ENCODE data around the gene FKBP2. TPM values are rescaled to one million over a fixed set of nuclear protein-coding genes. Genes with fewer than 3 reads are reported as not detected.
A peak's percentile ranks its signal among the peaks of the same experiment; 100 is the strongest.

The FKBP2 gene
- total RNA-seq, 1 donor from 2014 or later: 41.5 TPM

- Histone ChIP-seq H3K9me3 (ENCODE audit: insufficient read depth, low read depth, low read length) (no peaks in the 10 kb centered on the region), H3K4me3 (ENCODE audit: insufficient read depth, low read depth, low read length) (peak overlapping the region; percentile 73), H4K20me1 (ENCODE audit: insufficient read depth, low read length) (peaks cover 32% of the 10 kb centered on the region), H3K9ac (ENCODE audit: low read length) (peak overlapping the region; percentile 81), H3K27ac (ENCODE audit: low read depth, low read length) (no peak overlapping the region), H3K36me3 (ENCODE audit: insufficient read depth, low read length) (peaks cover 3% of the 10 kb centered on the region), H3K4me1 (ENCODE audit: insufficient read depth, low read length) (peaks cover 33% of the 10 kb centered on the region), H3K27me3 (ENCODE audit: insufficient read depth, low read length) (no peaks in the 10 kb centered on the region), H2AFZ (ENCODE audit: low read depth, low read length) (peak overlapping the region; percentile 61), H3K4me2 (ENCODE audit: low read length) (peak overlapping the region; percentile 98), H3K79me2 (ENCODE audit: insufficient read depth, low read length) (peaks cover 49% of the 10 kb centered on the region)
- FAIRE-seq (no peak), DNase-seq (ENCODE audit: low read depth) (no peak)
- no peak for TF ChIP-seq CTCF (IDR thresholded peaks at IDR 0.05; ENCODE audit: insufficient read depth, low read depth, low read length)
- TF ChIP-seq EZH2 (IDR thresholded peaks at IDR 0.05; ENCODE audit: insufficient read depth, low read length): no peak
- H3K4me1 Mint-ChIP-seq (ENCODE audit: low read depth, unreplicated experiment): peaks cover 20% of the 10 kb centered on the region
- H3K4me3 Mint-ChIP-seq (ENCODE audit: unreplicated experiment): peak overlapping the region; percentile 85
- no peaks in the 10 kb centered on the region for H3K9me3 Mint-ChIP-seq (ENCODE audit: unreplicated experiment)
- H3K27me3 Mint-ChIP-seq (ENCODE audit: low read depth, unreplicated experiment): no peaks in the 10 kb centered on the region
- peak overlapping the region; percentile 83 for H3K27ac Mint-ChIP-seq (ENCODE audit: unreplicated experiment)
- peaks cover 9% of the 10 kb centered on the region for H3K36me3 Mint-ChIP-seq (ENCODE audit: low read depth, unreplicated experiment)
Measured at GRCh38 chr11:64247729-64248531, 7.0 kb downstream of the FKBP2 start.

GRCh38 chr11:64248578-64248977, 7.7 kb downstream of the FKBP2 start:
- Mint-ChIP-seq H3K36me3 (ENCODE audit: low read depth, unreplicated experiment) (peaks cover 5% of the 10 kb centered on the region), H3K4me1 (ENCODE audit: low read depth, unreplicated experiment) (peaks cover 13% of the 10 kb centered on the region), H3K4me3 (ENCODE audit: unreplicated experiment) (peak overlapping the region; percentile 85), H3K27ac (ENCODE audit: unreplicated experiment) (no peak overlapping the region), H3K27me3 (ENCODE audit: low read depth, unreplicated experiment) (no peaks in the 10 kb centered on the region), H3K9me3 (ENCODE audit: unreplicated experiment) (no peaks in the 10 kb centered on the region)
- TF ChIP-seq CTCF (IDR thresholded peaks at IDR 0.05; ENCODE audit: insufficient read depth, low read depth, low read length): no peak
- TF ChIP-seq EZH2 (IDR thresholded peaks at IDR 0.05; ENCODE audit: insufficient read depth, low read length): no peak
- H3K27me3 ChIP-seq (ENCODE audit: insufficient read depth, low read length): no peaks in the 10 kb centered on the region
- H3K9me3 ChIP-seq (ENCODE audit: insufficient read depth, low read depth, low read length): no peaks in the 10 kb centered on the region
- DNase-seq (ENCODE audit: low read depth): no peak
- no peak overlapping the region for H3K9ac ChIP-seq (ENCODE audit: low read length)
- peaks cover 33% of the 10 kb centered on the region for H3K4me1 ChIP-seq (ENCODE audit: insufficient read depth, low read length)
- peaks cover under 1% of the 10 kb centered on the region for H3K36me3 ChIP-seq (ENCODE audit: insufficient read depth, low read length)
- H3K27ac ChIP-seq (ENCODE audit: low read depth, low read length): no peak overlapping the region
- H4K20me1 ChIP-seq (ENCODE audit: insufficient read depth, low read length): peaks cover 32% of the 10 kb centered on the region
- no peak overlapping the region for H3K4me3 ChIP-seq (ENCODE audit: insufficient read depth, low read depth, low read length)
- H3K4me2 ChIP-seq (ENCODE audit: low read length): no peak overlapping the region
- FAIRE-seq: no peak
- peaks cover 49% of the 10 kb centered on the region for H3K79me2 ChIP-seq (ENCODE audit: insufficient read depth, low read length)
- no peak overlapping the region for H2AFZ ChIP-seq (ENCODE audit: low read depth, low read length)

GRCh38 chr11:64249038-64249437, 8.1 kb downstream of the FKBP2 start:
- H3K36me3 Mint-ChIP-seq (ENCODE audit: low read depth, unreplicated experiment): peaks cover 3% of the 10 kb centered on the region
- Histone ChIP-seq H3K4me3 (ENCODE audit: insufficient read depth, low read depth, low read length) (no peak overlapping the region), H3K4me1 (ENCODE audit: insufficient read depth, low read length) (peaks cover 31% of the 10 kb centered on the region), H3K9ac (ENCODE audit: low read length) (no peak overlapping the region), H3K27ac (ENCODE audit: low read depth, low read length) (no peak overlapping the region), H3K9me3 (ENCODE audit: insufficient read depth, low read depth, low read length) (no peaks in the 10 kb centered on the region), H3K79me2 (ENCODE audit: insufficient read depth, low read length) (peaks cover 49% of the 10 kb centered on the region), H3K4me2 (ENCODE audit: low read length) (no peak overlapping the region), H4K20me1 (ENCODE audit: insufficient read depth, low read length) (peaks cover 32% of the 10 kb centered on the region), H2AFZ (ENCODE audit: low read depth, low read length) (no peak overlapping the region), H3K36me3 (ENCODE audit: insufficient read depth, low read length) (no peaks in the 10 kb centered on the region), H3K27me3 (ENCODE audit: insufficient read depth, low read length) (no peaks in the 10 kb centered on the region)
- no peak overlapping the region for H3K27ac Mint-ChIP-seq (ENCODE audit: unreplicated experiment)
- H3K9me3 Mint-ChIP-seq (ENCODE audit: unreplicated experiment): no peaks in the 10 kb centered on the region
- H3K27me3 Mint-ChIP-seq (ENCODE audit: low read depth, unreplicated experiment): no peaks in the 10 kb centered on the region
- TF ChIP-seq EZH2 (IDR thresholded peaks at IDR 0.05; ENCODE audit: insufficient read depth, low read length) (no peak), CTCF (IDR thresholded peaks at IDR 0.05; ENCODE audit: insufficient read depth, low read depth, low read length) (no peak)
- no peak for FAIRE-seq
- DNase-seq (ENCODE audit: low read depth): no peak
- peaks cover 11% of the 10 kb centered on the region for H3K4me1 Mint-ChIP-seq (ENCODE audit: low read depth, unreplicated experiment)
- peak overlapping the region; percentile 67 for H3K4me3 Mint-ChIP-seq (ENCODE audit: unreplicated experiment)
